Neutrophil (primary cell): ENCODE results near the gene GSTM5.

Experiments used
- H3K27ac ChIP-seq: fragments of 200-600 bp; sonication (generic); 2 replicates; pipeline ENCODE4 v1.5.1; 2016; ENCODE audit warnings: mild to moderate bottlenecking, moderate library complexity
- H3K27me3 ChIP-seq: fragments of 200-600 bp; sonication (generic); 2 replicates; pipeline ENCODE4 v1.6.0; 2016; ENCODE audit warnings: mild to moderate bottlenecking
- H3K36me3 ChIP-seq: fragments of 200-600 bp; sonication (generic); 2 replicates; pipeline ENCODE4 v1.5.1; 2017
- H3K4me1 ChIP-seq, 2 experiments: fragments of 200-600 bp in 1 of 2; sonication (generic) in 1 of 2; 1 replicate in 1 of 2; 2 replicates in 1 of 2; pipeline versions ENCODE4 v1.5.1 to v1.6.1; 2013 to 2016; ENCODE audit warnings: low read depth in 1 of 2, low read length in 1 of 2, mild to moderate bottlenecking in 1 of 2, moderate library complexity in 1 of 2; ENCODE audit not compliant: control insufficient read depth in 1 of 2, insufficient read depth in 1 of 2
- H3K4me3 ChIP-seq, 2 experiments: fragments of 200-600 bp in 1 of 2; sonication (generic) in 1 of 2; 1 replicate in 1 of 2; 2 replicates in 1 of 2; pipeline ENCODE4 v1.5.1; 2013 to 2016; ENCODE audit warnings: low read depth in 1 of 2, low read length in 1 of 2, mild to moderate bottlenecking in 1 of 2, moderate library complexity in 1 of 2
- H3K9me3 ChIP-seq: fragments of 200-600 bp; sonication (generic); 2 replicates; pipeline ENCODE4 v1.5.1; 2016
- CTCF ChIP-seq: fragments of 200-600 bp; sonication (generic); IDR thresholded peaks from 2 replicates; pipeline ENCODE4 v1.5.1; 2016; ENCODE audit warnings: antibody characterized with exemption

Gene GSTM5

GRCh38 chr1:109761227-109762038, 49.4 kb downstream of the GSTM5 start:
- no peaks in the 10 kb centered on the region for H3K9me3 ChIP-seq
- H3K4me3 ChIP-seq: no peak overlapping the region
- TF ChIP-seq CTCF: no peak
- no peaks in the 10 kb centered on the region for H3K27me3 ChIP-seq
- peak overlapping the region; percentile 6 for H3K27ac ChIP-seq
- no peaks in the 10 kb centered on the region for H3K36me3 ChIP-seq
- peaks cover 13 to 15% of the 10 kb centered on the region in 2 experiments for H3K4me1 ChIP-seq

GRCh38 chr1:109762039-109762585, 50.1 kb downstream of the GSTM5 start:
- Histone ChIP-seq H3K9me3 (no peaks in the 10 kb centered on the region), H3K4me1 (peaks cover 13 to 15% of the 10 kb centered on the region in 2 experiments), H3K4me3 (no peak overlapping the region), H3K36me3 (no peaks in the 10 kb centered on the region), H3K27ac (peak overlapping the region; percentile 6), H3K27me3 (no peaks in the 10 kb centered on the region)
- TF ChIP-seq CTCF: no peak

- Histone ChIP-seq H3K27me3 (no peaks in the 10 kb centered on the region), H3K36me3 (no peaks in the 10 kb centered on the region), H3K4me3 (peak overlapping the region in 1 of 2 experiments; percentile 14), H3K27ac (peak overlapping the region; percentile 46), H3K4me1 (peaks cover 13 to 15% of the 10 kb centered on the region in 2 experiments), H3K9me3 (no peaks in the 10 kb centered on the region)
- TF ChIP-seq CTCF: no peak
These were observed 51.0 kb downstream of the GSTM5 start for GRCh38 chr1:109762821-109763645.

GRCh38 chr1:109763646-109764415, 51.8 kb downstream of the GSTM5 start, which contains the start of gene EPS8L3:
Gene EPS8L3, minus strand, starts transcription at chr1:109763923. Its CDS starts 2,174 bp downstream, at chr1:109761749.
- H3K4me3 ChIP-seq: peak within 1 kb of the TSS in 1 of 2 experiments; percentile 14

More at GRCh38 chr1:109763646-109764415, 51.8 kb downstream of the GSTM5 start, which contains the start of gene EPS8L3:
- Histone ChIP-seq H3K27me3 (no peaks in the 10 kb centered on the region), H3K4me1 (peaks cover 13 to 15% of the 10 kb centered on the region in 2 experiments), H3K36me3 (no peaks in the 10 kb centered on the region), H3K9me3 (no peaks in the 10 kb centered on the region), H3K27ac (peak within 1 kb of the TSS; percentile 46)
- no peak for TF ChIP-seq CTCF
